G401.6 (cell line): ENCODE results near the gene OR10V1.
A peak's percentile ranks its signal among the peaks of the same experiment; 100 is the strongest.
"Not testable (repeated sequence)": the region's sequence is repeated elsewhere in the genome, so short reads cannot be mapped to it uniquely, and the experiment has no call there.

ENCODE experiments used
- FAIRE-seq: peaks from 2 replicates; lab custom pipeline; 2012; peaks lifted over from hg19 to GRCh38; lab: Jason Lieb, UNC

OR10V1 gene

DNA sequence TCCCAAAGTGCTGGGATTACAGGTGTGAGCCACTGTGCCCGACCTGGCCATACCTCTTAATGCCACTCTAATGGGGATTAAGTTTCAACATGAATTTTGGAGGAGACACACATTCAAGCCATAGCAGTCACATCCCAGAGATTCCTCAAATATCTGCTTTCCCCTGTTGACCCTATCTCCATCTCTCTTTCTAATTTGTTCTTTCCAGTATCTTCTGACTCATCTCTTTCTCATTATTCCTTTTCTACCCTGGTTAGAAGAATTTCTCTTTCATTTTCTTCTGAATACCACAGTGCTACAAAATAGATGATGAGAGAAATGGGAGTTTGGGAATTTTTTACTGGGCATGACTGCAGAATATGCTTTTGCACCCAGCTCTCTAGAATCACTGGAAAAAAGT lies 5.1 kb downstream of the OR10V1 start:
- no peak for FAIRE-seq

DNA sequence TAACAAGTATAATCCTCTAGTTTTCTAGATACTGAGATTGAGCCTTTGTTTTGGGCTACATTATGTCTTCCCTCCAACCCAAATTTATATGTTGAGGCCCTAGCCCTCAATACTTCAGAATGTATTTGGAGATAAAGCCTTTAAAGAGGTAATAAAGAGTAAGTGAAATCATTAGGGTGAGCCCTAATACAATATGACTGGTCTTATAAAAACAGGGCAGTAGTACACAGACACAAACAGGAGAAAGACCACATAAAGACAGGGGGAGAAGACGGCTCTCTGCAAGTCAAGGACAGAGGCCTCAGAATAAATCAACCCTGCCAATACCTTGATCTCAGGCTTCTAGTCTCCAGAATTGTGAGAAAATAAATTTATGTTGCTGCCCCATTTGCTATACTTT lies 6.3 kb downstream of the OR10V1 start:
- no peak for FAIRE-seq

DNA sequence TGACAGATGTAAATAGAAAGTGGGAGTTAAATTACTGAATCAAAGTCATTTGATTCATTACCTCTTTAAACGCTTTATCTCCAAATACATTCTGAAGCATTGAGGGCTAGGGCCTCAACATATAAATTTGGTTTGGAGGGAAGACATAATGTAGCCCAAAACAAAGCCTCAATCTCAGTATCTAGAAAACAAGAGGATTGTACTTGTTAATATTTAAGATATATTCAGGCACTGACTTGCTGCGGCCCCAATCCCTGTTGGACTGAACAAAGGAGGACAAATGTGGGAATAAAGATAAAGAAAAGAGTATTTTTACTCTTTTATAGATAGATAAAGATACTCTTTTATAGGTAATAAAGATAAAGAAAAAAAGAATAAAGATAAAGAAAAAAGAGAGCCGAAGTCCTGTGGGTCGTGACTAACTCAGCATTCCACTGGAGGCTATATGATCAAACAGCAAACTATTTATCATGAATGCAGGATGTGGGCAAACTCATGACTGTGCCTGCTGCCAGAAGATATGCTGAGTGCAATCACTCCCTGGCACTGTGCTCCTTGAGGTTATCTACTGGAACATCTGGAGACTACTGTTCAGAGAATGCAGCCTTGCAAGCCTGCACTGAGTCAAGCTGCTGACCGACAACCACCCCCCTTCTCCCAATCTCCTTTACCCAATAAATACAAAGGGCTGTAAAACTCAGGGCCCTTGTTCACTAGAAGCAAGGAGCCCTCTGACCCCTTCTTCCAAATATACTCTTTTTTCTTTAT lies 6.9 kb downstream of the OR10V1 start:
- FAIRE-seq: no peak

DNA sequence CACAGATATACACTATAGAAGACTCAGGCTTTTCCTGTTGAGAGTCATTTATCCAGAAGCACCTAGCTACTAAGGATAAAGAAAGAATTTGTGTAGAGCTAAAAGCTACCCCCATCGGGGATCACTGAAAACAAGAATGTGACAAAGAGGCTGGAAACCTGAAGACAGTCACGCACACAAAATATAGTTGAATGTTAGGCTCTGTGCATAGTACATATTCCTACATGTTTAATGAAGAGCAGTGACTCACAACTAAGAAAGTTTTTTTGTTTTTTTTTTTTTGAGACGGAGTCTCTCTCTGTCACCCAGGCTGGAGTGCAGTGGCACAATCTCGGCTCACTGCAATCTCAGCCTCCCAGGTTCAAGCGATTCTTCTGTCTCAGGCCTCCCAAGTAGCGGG lies 8.4 kb downstream of the OR10V1 start:
- no peak for FAIRE-seq

DNA sequence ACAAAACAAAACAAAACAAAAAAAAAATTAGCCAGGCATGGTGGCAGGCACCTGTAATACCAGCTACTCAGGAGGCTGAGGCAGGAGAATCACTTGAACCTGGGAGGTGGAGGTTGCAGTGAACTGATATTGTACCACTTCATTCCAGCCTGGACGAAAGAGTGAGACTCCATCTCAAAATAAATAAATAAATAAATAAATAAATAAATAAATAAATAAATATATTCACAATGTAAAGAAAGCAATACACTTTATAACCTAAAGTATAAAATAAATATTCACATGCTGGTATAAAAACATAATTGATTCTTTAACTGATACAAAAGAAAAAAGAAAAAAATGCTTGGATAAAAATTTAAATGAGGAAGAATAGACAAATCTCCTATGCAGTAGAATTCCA lies 10.1 kb downstream of the OR10V1 start:
- FAIRE-seq: not testable (repeated sequence)

DNA sequence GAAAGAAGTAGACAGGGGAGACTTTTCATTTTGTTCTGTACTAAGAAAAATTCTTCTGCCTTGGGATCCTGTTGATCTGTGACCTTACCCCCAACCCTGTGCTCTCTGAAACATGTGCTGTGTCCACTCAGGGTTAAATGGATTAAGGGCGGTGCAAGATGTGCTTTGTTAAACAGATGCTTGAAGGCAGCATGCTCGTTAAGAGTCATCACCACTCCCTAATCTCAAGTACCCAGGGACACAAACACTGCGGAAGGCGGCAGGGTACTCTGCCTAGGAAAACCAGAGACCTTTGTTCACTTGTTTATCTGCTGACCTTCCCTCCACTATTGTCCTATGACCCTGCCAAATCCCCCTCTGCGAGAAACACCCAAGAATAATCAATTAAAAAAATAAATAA lies 13.5 kb downstream of the OR10V1 start:
- not testable (repeated sequence) for FAIRE-seq

DNA sequence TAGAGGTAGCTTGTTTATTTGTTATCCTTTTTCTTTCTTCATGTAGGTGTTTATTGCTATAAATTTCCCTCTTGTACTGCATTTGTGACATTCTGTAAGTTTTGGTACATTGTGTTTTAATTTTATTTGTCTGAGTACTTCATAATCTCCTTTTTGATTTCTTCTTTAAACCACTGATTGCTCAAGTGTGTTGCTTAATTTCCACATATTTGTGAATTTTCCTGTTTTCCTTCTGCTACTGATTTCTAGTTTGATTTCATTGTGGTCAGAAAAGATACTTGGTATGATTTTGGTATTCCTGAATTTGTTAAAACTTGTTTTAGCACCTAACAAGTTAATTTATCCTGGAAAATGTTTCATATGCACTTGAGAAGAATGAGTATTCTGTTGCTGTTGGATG lies 15.1 kb downstream of the OR10V1 start:
- no peak for FAIRE-seq

DNA sequence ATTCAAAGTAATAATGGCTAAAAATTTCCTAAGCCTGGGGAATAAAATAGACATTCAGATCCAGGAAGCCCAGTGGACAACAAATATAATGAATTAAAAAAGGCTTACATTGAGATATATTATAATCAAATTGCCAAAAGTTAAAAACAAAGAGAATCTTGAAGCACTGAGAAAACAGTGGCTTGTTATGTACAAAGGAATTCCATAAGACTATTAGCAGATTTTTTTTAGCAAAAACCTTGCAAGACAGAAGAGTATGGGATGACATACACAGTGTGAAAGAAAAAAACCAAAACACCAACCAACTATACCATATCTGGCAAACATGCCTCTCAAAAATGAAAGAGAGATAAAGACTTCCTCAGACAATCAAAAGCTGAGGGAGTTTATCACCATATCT lies 20.7 kb downstream of the OR10V1 start:
- FAIRE-seq: no peak

DNA sequence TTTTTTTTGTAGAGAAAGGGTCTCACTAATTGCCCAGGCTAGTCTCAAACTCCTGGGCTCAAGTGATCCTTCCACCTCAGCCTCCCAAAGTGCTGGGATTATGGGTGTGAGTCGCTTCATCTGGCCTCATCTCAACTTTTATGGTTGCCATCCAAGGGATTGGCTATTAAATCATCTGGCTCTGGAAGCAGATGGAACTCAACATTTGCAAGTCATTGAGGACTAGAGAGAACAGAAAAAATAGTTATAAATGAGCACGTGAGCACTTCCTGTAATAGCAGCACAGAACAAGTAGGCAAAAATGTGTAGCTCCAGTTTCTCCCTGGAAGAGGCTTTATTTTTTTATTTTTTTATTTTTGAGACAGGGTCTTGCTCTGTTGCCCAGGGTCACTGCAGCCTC lies 22.5 kb downstream of the OR10V1 start:
- no peak for FAIRE-seq

DNA sequence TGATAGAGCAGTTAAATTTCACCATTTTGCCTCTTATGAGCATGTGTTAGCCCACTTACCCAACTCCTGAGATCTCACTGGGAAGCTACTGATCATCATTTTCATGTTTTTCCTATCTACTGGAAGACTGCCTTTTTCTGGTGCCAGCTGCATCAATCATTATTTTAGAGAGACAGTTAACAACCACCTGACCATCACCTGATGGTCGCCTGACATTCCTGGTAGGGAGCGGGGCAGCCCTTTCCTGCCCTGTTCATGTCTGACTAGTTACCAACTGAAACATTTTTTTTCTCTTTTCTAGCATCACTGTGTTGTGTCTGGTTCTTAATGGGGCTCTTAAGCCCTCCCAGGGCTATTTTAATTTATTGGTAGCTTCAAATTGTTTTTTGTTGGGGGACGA lies 24.6 kb downstream of the OR10V1 start:
- no peak for FAIRE-seq

DNA sequence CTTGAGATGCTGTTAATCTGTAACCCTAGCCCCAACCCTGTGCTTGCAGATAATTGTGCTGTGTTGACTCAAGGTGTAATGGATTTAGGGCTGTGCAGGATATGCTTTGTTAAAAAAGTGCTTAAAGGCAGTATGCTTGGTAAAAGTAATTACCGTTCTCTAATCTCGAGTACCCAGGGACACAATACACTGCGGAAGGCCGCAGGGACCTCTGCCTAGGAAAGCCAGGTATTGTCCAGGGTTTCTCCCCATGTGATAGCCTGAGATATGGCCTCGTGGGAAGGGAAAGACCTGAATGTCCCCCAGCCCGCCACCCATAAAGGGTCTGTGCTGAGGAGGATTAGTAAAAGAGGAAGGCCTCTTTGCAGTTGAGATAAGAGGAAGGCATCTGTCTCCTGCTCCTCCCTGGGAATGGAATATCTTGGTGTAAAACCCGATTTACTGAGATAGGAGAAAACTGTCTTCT lies 32.4 kb downstream of the OR10V1 start:
- not testable (repeated sequence) for FAIRE-seq

DNA sequence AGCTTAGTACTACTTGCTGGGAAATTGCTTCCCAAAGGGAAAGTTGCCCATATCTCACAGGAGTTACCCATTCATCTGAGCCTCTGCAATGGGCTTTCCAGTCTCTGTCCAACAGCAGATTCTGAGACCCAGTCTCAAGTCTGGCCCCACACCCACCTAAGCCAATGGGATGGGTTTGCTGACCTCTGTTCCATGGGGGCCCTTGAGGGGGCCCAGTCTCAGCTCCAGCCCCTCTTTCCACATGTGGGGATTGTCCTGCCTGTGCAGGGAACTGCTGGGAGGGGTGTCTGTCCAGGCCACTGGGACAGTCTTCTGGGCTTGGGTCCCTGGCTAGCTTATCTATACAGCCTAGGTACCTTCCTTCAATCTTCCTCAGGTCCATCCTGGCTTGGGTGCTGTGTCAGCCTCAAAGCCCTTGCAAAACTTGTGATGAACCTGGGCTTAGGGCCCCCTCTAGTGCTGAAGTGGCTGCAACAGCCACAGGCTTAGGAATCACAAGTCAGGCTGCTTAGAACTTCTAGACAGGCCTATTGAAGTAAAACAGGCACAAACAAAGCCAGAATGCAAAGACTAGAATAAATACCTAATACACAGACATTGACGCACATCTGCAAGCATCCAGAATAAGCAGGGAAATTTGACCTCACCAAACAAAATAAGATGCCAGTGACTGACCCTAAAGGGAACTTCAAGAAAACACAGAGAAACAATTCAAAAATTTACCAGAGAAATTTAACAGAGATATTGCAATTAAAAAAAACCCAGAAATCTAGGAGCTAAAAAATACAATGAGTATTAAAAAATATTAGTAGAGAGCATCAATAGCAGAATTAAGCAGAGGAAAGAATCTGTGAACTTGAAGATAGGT lies 33.1 kb downstream of the OR10V1 start:
- FAIRE-seq: peak; percentile 87

DNA sequence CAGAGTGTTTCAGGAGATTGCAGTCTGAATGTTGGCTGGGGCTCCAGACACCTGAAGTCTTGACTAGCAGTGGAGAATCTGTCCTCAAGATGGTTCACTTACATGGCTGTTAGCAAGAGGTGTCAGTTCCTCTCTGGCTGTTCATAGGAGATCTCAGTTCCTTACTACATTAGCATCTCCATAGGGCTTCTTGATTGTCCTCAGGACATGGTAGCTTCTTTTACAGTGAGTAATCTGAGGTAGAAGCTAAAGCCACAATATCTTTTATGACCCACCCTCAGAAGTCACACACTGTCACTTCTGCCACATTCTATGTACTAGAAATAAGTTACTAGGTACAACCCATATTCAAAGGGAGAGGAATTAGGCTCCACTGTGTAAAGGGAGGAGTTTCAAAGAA lies 34.3 kb downstream of the OR10V1 start:
- no peak for FAIRE-seq

DNA sequence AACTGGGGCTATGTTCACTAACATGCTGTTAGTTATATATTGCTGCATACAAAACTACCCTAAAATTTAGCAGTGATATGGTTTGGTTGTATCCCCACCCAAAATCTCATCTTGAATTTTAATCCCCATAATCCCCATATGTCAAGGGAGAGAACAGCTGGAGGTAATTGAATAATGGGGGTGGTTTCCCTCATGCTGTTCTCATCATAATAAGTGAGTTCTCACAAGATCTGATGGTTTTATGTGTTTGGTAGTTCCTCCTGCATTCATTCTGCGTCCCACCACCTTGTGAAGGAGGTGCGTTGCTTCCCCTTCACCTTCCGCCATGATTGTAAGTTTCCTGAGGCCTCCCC lies 34.9 kb downstream of the OR10V1 start:
- FAIRE-seq: no peak

DNA sequence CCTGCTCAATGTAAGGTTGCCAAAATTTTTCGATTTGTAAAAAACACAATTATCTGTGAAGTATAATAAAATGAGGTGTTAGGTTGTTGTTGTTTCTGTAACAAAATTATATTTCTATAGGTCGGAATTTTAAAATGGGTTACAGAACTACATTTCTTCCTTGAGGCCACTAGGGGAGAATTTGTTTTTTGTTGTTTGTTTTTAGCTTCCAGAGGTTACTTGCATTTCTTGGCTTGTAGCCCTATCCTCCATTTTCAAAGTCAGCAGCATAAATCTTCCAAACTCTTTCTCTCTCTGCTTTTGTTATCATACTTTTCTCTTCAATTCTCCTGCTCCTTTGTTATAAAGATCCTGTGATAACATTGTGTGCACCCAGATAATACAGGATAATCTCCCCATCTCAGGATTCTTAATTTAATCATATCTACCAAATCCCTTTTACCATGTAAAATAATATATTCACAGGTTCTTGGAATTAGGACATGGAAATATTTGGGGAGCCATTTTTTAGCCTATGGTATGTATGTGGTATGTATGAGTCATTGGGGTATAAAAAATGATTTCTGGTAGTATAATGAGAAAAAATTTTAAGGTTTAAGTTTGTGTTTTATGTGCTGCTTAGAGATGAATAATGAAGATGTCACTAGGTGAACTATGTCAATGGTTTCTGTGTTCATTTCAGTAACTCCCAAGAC lies 35.4 kb downstream of the OR10V1 start:
- no peak for FAIRE-seq

DNA sequence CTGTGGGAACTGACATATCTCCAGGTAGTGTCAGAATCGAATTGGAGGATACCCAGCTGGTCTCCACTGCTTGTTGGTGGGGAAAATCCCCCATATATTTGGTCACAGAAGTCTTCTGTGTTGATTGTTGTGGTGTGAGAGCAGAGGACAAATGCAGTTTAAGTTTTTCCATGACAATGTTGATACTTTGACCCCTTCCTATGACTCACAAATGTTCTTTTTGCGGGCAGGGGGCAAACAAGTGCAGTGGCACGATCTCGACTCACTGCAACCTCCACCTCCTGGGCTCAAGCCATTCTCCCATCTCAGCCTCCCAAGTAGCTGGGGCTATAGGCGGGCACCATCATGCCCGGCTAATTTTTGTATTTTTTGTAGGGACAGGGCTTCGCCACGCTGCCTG lies 37.4 kb downstream of the OR10V1 start:
- no peak for FAIRE-seq

DNA sequence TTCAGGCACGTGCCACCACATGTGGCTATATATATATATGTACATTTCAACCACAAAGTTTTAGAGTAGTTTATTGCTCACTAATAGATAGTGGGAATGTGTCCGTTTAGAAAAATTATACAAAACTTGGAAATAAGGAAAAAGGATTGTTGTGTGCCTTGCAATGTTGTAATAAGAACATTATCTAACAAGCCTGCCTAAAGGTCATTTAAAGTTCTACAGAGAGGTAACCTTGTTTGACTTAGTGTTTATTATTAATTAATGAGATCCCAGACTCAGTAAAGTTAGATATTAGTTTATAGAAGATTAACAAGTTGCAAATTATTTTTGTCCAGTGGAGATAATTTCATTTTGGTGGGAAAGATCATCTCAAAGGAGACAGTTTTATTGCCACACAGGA lies 39.4 kb downstream of the OR10V1 start:
- no peak for FAIRE-seq

DNA sequence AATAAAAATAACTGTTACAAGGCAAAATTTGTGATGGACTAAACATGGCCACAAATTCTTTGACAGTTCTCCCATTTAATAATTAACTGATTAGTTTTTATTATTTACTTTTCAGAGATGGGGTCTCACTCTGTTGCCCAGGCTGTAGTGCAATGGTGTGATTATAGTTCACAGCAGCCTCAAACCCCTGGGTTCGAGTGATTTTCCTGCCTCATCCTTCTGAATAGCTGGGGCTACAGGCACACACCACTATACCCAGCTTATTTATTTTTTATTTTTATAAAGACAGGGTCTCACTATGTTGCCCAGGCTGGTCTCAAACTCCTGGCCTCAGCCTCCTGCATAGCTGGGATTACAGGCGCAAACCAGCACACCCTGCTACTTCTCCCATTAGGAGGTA lies 40.4 kb downstream of the OR10V1 start:
- no peak for FAIRE-seq

DNA sequence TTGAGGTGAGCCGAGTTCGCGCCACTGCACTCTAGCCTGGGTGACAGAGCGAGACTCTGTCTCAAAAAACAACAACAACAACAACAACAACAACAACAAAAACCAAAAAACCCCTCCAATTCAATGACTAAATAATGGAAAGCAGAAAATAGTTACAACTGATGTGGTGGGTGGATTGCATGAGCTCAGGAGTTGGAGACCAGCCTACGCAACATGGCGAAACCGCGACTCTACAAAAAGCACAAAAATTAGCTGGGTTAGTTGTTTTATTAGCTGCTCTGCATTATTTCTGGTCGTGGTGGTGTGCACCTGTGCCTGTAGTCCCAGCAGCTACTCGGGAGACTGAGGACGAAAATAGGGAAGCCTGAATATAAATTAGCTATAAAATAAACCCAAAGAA lies 42.2 kb downstream of the OR10V1 start:
- no peak for FAIRE-seq

DNA sequence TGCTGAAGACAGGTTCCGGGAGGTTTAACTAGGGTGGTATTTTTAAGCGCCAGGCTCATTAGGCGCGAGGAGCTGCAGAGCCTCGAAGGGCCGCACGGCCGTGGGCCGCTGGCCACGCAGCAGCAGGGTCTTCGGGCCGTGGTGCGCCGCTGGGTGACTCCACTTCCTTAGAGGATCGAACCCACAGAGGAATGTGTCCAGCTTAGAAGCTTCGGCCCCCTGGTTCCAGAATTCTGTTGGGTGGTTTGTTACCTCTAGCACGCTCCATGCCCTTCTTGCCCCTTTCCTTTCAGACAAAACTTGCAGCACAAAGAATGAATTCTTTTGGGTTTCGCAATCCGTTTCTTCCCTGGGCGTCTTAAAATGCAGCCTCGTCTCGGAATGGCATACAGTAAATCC lies 44.0 kb downstream of the OR10V1 start:
- FAIRE-seq: no peak

DNA sequence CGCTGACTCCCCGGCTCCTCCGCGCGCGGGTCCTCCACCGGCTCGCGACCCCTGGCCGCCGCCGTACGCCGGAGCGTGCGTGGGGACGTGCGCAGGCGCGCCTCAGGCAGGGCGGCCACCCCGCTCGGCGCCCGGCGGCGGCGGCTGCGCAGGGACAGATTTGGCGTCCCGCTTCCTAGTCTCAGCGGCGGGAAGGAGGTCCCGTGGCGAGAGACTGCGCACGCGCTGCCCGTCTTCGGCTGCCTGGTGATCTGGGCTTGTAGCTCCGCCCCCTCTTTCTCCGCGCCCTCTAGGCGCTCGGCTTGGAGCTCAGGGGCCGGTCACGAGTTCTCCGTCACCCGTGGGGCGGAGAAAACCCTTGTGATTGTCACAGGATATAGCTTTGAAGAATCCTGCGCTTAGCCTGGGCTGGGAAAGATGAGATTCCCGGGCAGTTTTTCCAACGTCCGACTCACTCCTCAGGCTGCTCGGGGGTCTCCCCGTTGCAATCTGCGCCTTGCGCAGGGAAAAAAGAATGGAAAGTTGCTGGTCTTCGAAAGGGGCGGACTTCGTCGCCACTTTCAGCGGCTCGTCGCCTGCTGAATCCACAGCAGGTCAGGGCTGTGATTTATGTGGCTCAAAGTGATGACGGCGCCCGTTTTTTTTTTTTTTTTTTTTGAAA lies 44.6 kb downstream of the OR10V1 start, which contains the start of gene PATL1:
PATL1 (minus strand) TSS at position 88 of the 661 bp plus-strand sequence. CDS start 142 bp downstream, outside the sequence.
- FAIRE-seq: peak; percentile 95

DNA sequence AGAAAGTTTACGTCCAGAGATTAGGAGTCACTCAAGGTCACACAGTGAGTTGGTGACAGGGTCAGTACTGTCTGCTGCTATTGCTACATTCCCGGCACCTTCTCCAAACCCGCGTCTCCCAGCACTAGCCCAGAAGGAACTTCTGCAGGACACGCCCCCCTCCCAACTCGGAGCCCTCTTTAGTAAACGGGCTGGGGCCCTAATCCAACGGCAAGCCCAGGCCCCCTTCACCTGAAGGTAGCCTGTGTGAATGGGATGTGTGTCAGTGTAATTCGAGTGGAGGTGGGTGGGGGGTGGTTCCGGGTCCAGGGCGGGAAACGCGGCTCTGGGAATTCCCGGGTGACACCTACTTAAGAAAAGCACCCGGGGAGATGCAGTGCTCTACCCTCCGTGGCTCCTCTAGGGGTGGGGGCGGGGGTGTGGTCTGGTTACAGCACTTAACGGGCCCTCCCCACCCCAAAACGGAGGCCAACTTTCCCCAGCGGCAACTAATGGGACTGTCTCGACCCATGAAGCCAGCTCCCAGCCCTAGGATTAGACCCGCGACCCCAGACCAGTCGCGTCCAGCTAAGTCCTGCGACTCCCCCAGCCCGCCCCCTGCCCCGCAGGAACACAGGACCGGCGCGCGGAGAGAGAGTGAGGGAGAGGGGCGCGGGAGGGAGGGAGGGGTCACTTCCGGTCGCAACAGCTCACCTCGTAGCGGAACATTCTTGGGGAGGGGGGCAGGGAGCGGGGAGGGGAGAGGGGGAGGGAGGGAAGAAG lies 45.3 kb downstream of the OR10V1 start:
- no peak for FAIRE-seq
